ENCODE results near the gene FOCAD.

FOCAD gene

GRCh38 chr9:20808002-20808401 is 123.9 kb downstream of the FOCAD start:
- DNase-seq: no peak

GRCh38 chr9:20811872-20812271 is 127.8 kb downstream of the FOCAD start:
- no peak for DNase-seq

GRCh38 chr9:20815923-20816703 is 132.1 kb downstream of the FOCAD start:
- DNase-seq: no peak

GRCh38 chr9:20823051-20823450 is 139.0 kb downstream of the FOCAD start:
- no peak for DNase-seq

GRCh38 chr9:20831028-20831427 is 147.0 kb downstream of the FOCAD start:
- DNase-seq: no peak

GRCh38 chr9:20832775-20833174 is 148.7 kb downstream of the FOCAD start:
- no peak for DNase-seq

- peak in 1 of 2 experiments; percentile 43 for DNase-seq
Measured at GRCh38 chr9:20835377-20836286, 151.6 kb downstream of the FOCAD start.

GRCh38 chr9:20837166-20837565 is 153.1 kb downstream of the FOCAD start:
- DNase-seq: no peak

GRCh38 chr9:20838218-20838617 is 154.2 kb downstream of the FOCAD start:
- no peak for DNase-seq

- DNase-seq: no peak
Measured at GRCh38 chr9:20844916-20845315, 160.9 kb downstream of the FOCAD start.

GRCh38 chr9:20848490-20848889 is 164.4 kb downstream of the FOCAD start:
- DNase-seq: no peak

GRCh38 chr9:20853866-20854265 is 169.8 kb downstream of the FOCAD start:
- peak; percentile 47 to 74 for DNase-seq

GRCh38 chr9:20854444-20854843 is 170.4 kb downstream of the FOCAD start:
- no peak for DNase-seq

- DNase-seq: no peak
Measured at GRCh38 chr9:20863945-20864344, 179.9 kb downstream of the FOCAD start.

- DNase-seq: no peak
Measured at GRCh38 chr9:20865347-20865746, 181.3 kb downstream of the FOCAD start.

- DNase-seq: no peak
Measured at GRCh38 chr9:20870115-20870514, 186.1 kb downstream of the FOCAD start.

GRCh38 chr9:20872340-20872977 is 188.4 kb downstream of the FOCAD start:
- no peak for DNase-seq

- DNase-seq: no peak
Measured at GRCh38 chr9:20873240-20873865, 189.3 kb downstream of the FOCAD start.

GRCh38 chr9:20880271-20880670 is 196.2 kb downstream of the FOCAD start:
- DNase-seq: no peak

GRCh38 chr9:20880675-20881074 is 196.6 kb downstream of the FOCAD start:
- DNase-seq: no peak

- DNase-seq: peak in 1 of 2 experiments; percentile 6
Measured at GRCh38 chr9:20884985-20885593, 201.0 kb downstream of the FOCAD start.

- DNase-seq: no peak
Measured at GRCh38 chr9:20898885-20899554, 215.0 kb downstream of the FOCAD start.
